Left lung (tissue), 10 donors: ENCODE data around the gene SLC36A2. TPM values are rescaled to one million over a fixed set of nuclear protein-coding genes. Genes with fewer than 3 reads are reported as not detected.

Source experiments
- ATAC-seq: fragments of 200-7000 bp; cut with Tn5 transposase; one replicate; pipeline ENCODE4 v1.9.1; 2020; ENCODE audit warnings: moderate library complexity
- DNase-seq, 4 donors: peaks; one replicate each; pipeline ENCODE4 v3.0.0-alpha.2; 2013 to 2020
- H3K27ac ChIP-seq, 2 donors: fragments of 200-600 bp; sonication (generic) in 1 of 2; one replicate each; pipeline versions ENCODE4 v1.5.0 to v1.8.0; 2020 to 2021
- H3K27me3 ChIP-seq, 2 donors: fragments of 200-600 bp; sonication (generic) in 1 of 2; one replicate each; pipeline versions ENCODE4 v1.5.0 to v1.8.0; 2020 to 2021
- H3K36me3 ChIP-seq, 2 donors: fragments of 200-600 bp; sonication (generic) in 1 of 2; one replicate each; pipeline versions ENCODE4 v1.5.0 to v1.8.0; 2020 to 2021
- H3K4me1 ChIP-seq, 2 donors: fragments of 200-600 bp; one replicate each; pipeline ENCODE4 v1.8.0; 2021
- H3K4me3 ChIP-seq, 2 donors: fragments of 200-600 bp; sonication (generic) in 1 of 2; one replicate each; pipeline versions ENCODE4 v1.5.0 to v1.8.0; 2020 to 2021; ENCODE audit warnings: mild to moderate bottlenecking in 1 of 2
- H3K9me3 ChIP-seq, 2 donors: fragments of 200-600 bp; sonication (generic) in 1 of 2; one replicate each; pipeline versions ENCODE4 v1.5.0 to v1.8.0; 2020 to 2021
- intact Hi-C, 2 donors: fragments of 100-400 bp; cut with DNase I; formaldehyde crosslinking; loops; one replicate each; pipeline versions ENCODE4 v1.11.2 to v1.14.2; 2022
- polyA plus RNA-seq, 6 donors: library from polyadenylated mRNA; unstranded; fragments of 120-200 nt; gene quantifications; one replicate each; pipeline ENCODE4 v1.2.1, GENCODE V29; 2013; ENCODE audit not compliant: insufficient read length in 6 of 6
- total RNA-seq, 2 donors: library from RNA; stranded (reverse); fragmentation: NEBNext Ultra II Directional; extraction: Animal tissue kit (Norgen Biotek cat#: 25700); gene quantifications; one replicate each; pipeline ENCODE4 v1.2.1, GENCODE V29; 2021
- TF ChIP-seq, protein P1 (sequence below), 2 donors: fragments of 200-600 bp; sonication (generic) in 1 of 2; IDR thresholded peaks; one replicate each; pipeline versions ENCODE4 v1.5.0 to v1.8.0; 2021; ENCODE audit warnings: antibody characterized with exemption in 2 of 2
- donor health status: DM: no; HTN: yes; CAD: no.
- donor health status: DM: no; HTN: no; CAD: no.

The SLC36A2 gene
- total and polyA plus RNA-seq, 8 donors: 0.08 to 0.18 (median 0.11) TPM; not detected in 3

DNA sequence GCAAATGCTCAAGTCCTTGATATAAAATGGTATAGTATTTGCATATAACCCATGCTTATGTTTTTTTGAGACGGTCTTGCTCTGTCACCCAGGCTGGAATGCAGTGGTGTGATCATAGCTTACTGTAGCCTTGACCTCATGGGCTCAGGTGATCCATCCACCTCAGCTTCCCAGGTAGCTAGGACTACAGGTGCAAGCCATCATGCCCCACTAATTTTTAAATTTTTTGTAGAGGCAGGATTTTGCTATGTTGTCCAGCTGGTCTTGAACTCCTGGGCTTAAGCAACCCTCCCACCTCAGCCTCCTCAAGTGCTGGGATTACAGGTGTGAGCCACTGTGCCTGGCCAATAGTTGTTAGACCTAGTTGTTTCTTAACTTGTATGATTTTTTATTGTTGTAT is 61.1 kb downstream of the SLC36A2 start:
- ATAC-seq (no peak), DNase-seq (no peak)
- Histone ChIP-seq H3K4me1 (no peaks in the 10 kb centered on the region), H3K4me3 (no peak overlapping the region), H3K9me3 (peaks cover 0 to 4% of the 10 kb centered on the region in 2 donors), H3K27me3 (no peaks in the 10 kb centered on the region), H3K27ac (no peak overlapping the region), H3K36me3 (no peaks in the 10 kb centered on the region)
- intact Hi-C loops: no loop called here
- TF ChIP-seq, protein P1, sequence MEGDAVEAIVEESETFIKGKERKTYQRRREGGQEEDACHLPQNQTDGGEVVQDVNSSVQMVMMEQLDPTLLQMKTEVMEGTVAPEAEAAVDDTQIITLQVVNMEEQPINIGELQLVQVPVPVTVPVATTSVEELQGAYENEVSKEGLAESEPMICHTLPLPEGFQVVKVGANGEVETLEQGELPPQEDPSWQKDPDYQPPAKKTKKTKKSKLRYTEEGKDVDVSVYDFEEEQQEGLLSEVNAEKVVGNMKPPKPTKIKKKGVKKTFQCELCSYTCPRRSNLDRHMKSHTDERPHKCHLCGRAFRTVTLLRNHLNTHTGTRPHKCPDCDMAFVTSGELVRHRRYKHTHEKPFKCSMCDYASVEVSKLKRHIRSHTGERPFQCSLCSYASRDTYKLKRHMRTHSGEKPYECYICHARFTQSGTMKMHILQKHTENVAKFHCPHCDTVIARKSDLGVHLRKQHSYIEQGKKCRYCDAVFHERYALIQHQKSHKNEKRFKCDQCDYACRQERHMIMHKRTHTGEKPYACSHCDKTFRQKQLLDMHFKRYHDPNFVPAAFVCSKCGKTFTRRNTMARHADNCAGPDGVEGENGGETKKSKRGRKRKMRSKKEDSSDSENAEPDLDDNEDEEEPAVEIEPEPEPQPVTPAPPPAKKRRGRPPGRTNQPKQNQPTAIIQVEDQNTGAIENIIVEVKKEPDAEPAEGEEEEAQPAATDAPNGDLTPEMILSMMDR (IDR thresholded peaks at IDR 0.05): no peak

DNA sequence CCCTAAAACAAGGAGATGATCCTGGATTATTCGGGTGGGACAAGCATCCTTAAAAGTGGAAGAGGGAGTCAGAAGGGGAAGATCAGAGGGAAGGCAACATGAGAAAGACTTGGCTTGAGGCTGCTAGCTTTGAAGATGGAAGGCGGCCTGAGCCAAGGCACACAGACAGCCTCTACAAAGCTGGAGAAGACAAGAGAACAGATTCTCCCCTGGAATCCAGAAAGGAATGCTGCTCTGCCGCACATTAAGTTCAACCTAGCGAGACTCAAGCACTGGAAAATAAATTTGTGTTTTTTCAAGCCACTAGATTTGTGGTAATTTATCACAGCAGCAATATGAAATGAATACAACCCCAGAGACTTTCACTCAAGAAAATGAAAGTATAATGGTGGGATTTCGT is 61.7 kb downstream of the SLC36A2 start:
- DNase-seq (no peak), ATAC-seq (no peak)
- Histone ChIP-seq H3K4me1 (no peaks in the 10 kb centered on the region), H3K36me3 (no peaks in the 10 kb centered on the region), H3K4me3 (no peak overlapping the region), H3K9me3 (no peaks in the 10 kb centered on the region), H3K27me3 (no peaks in the 10 kb centered on the region), H3K27ac (no peak overlapping the region)
- intact Hi-C loops: no loop called here
- TF ChIP-seq, protein P1 (IDR thresholded peaks at IDR 0.05): no peak

DNA sequence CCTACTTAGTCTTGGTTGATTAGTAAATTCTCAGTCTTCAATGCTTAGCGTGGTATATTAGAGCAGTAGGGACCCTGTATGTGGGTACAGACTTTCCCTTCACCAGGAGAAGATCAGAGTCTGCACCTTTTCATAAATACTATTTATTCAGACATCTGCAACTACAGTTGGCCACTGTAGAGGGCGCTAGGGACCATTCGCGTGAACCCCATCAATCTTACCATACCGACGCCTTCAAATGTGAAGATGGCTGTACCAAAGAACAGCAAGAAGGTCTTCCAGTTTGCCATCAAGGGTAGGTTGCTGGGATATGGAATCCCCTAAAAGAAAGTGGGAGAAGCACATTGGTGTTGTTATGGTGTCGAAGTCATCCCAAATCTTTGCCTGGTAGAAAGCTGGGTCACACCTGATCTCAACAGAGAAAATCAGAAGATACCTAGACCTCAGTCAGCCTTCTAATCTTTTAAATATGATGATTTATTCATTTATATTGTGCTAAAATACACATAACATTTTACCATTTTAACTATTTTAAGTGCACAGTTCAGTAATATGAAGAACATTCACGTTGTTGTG is 62.9 kb downstream of the SLC36A2 start:
- intact Hi-C loops: no loop called here
- Histone ChIP-seq H3K27me3 (no peaks in the 10 kb centered on the region), H3K27ac (no peak overlapping the region), H3K36me3 (no peaks in the 10 kb centered on the region), H3K4me1 (no peaks in the 10 kb centered on the region), H3K9me3 (no peaks in the 10 kb centered on the region), H3K4me3 (no peak overlapping the region)
- DNase-seq: no peak
- TF ChIP-seq, protein P1 (IDR thresholded peaks at IDR 0.05): no peak
- ATAC-seq: peak; percentile 36

DNA sequence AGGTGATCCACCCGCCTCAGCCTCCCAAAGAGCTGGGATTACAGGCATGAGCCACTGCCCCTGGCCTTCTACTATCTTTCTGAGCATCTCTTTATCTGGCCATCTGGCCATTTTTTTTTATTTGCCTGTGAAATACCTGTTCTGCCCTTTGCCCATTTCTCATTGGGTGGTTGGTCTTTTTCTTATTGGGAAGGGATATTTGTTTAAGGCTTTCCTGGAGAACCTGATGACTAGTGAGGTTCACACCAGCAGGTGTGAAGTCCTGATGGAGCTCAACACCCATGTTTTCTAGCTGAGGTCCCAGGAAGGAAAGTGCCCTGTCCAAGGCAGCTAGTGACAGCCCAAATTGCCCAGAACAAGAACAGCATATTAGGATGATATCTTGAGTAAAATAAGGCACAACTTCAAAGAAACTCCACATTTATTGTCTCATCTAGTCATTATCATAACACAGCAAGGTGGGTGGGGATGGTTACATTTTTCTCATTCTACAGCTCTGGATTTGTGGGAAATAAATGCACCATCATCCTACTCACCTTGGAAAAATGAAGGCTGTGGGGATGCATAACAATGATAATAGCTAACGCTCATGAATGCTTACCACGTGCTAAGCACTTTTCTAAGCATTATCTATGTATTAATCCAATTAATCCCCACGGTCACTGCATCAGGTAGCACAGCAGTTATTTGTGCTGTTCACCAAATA is 64.1 kb downstream of the SLC36A2 start:
- DNase-seq (no peak), ATAC-seq (no peak)
- Histone ChIP-seq H3K4me3 (no peak overlapping the region), H3K4me1 (no peaks in the 10 kb centered on the region), H3K9me3 (no peaks in the 10 kb centered on the region), H3K27me3 (no peaks in the 10 kb centered on the region), H3K27ac (no peak overlapping the region), H3K36me3 (no peaks in the 10 kb centered on the region)
- intact Hi-C loops: no loop called here
- TF ChIP-seq, protein P1 (IDR thresholded peaks at IDR 0.05): no peak

DNA sequence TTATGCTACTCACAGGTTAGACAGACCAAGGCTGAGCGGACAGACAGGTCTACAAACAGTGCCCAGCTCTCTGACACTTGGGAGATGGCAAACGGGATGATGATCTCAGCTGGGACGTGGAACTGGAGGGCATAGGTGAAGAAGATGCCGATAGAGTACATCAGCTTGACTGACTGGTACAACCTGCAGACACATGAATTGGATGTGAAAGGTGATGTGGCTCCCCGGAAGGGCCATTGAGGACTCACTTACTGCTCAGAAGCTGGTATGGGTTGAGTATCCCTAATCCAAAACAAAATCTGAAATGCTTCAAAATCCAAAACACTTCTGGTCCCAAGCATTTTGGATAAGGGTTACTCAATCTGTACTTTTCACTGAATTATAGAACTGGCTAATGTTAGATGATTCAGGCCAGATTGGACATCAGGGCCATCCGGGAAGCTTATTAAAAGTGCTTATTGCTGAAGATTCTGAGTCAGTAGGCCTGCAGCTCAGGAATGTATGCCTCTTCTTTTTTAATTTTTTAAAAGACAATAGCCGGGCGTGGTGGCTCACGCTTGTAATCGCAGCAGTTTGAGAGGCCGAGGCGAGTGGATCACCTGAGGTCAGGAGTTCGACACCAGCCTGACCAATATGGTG is 66.2 kb downstream of the SLC36A2 start:
- DNase-seq: no peak
- Histone ChIP-seq H3K4me1 (no peaks in the 10 kb centered on the region), H3K4me3 (no peak overlapping the region), H3K9me3 (no peaks in the 10 kb centered on the region), H3K27me3 (no peaks in the 10 kb centered on the region), H3K27ac (no peak overlapping the region), H3K36me3 (no peaks in the 10 kb centered on the region)
- intact Hi-C loops: no loop called here
- TF ChIP-seq, protein P1 (IDR thresholded peaks at IDR 0.05): no peak
- no peak for ATAC-seq
